ENCODE data around the gene RNF32.

Gene RNF32

DNA sequence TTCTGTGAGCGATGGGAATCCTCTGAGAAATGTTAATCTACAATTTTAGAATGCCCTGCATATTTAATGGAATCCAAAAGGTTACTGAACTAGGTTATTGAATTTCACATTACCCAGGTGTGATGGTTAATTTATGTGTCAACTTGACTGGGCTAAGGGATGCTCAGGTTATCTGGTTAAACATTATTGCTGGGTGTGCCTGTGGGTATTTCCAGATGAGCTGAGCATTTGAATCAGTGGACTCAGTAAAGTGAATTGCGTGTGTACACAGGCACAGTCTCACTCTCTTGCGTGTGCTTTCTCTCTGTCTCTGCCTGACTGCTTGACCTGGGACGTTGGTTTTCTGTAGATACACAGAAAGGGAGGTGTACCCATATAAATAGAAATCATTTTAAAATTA, 21.7 kb downstream of the RNF32 start:
- TF ChIP-seq, protein P1, sequence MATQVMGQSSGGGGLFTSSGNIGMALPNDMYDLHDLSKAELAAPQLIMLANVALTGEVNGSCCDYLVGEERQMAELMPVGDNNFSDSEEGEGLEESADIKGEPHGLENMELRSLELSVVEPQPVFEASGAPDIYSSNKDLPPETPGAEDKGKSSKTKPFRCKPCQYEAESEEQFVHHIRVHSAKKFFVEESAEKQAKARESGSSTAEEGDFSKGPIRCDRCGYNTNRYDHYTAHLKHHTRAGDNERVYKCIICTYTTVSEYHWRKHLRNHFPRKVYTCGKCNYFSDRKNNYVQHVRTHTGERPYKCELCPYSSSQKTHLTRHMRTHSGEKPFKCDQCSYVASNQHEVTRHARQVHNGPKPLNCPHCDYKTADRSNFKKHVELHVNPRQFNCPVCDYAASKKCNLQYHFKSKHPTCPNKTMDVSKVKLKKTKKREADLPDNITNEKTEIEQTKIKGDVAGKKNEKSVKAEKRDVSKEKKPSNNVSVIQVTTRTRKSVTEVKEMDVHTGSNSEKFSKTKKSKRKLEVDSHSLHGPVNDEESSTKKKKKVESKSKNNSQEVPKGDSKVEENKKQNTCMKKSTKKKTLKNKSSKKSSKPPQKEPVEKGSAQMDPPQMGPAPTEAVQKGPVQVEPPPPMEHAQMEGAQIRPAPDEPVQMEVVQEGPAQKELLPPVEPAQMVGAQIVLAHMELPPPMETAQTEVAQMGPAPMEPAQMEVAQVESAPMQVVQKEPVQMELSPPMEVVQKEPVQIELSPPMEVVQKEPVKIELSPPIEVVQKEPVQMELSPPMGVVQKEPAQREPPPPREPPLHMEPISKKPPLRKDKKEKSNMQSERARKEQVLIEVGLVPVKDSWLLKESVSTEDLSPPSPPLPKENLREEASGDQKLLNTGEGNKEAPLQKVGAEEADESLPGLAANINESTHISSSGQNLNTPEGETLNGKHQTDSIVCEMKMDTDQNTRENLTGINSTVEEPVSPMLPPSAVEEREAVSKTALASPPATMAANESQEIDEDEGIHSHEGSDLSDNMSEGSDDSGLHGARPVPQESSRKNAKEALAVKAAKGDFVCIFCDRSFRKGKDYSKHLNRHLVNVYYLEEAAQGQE (IDR thresholded peaks at IDR 0.05; ENCODE audit: insufficient read depth in 1 of 2, low read depth in 2 of 2, low read length in 2 of 2) = no peak
- TF ChIP-seq FOXP2 (optimal IDR thresholded peaks at IDR 0.05; ENCODE audit: borderline replicate concordance, extremely low read depth, extremely low read length, insufficient read depth) (no peak), SIN3A (IDR thresholded peaks at IDR 0.05; ENCODE audit: borderline replicate concordance, insufficient read depth, low read length) (no peak), POLR2AphosphoS5 (IDR thresholded peaks at IDR 0.05; ENCODE audit: low read depth, low read length) (no peak), TAF1 (IDR thresholded peaks at IDR 0.05; ENCODE audit: borderline replicate concordance, insufficient read depth, low read length) (no peak)

DNA sequence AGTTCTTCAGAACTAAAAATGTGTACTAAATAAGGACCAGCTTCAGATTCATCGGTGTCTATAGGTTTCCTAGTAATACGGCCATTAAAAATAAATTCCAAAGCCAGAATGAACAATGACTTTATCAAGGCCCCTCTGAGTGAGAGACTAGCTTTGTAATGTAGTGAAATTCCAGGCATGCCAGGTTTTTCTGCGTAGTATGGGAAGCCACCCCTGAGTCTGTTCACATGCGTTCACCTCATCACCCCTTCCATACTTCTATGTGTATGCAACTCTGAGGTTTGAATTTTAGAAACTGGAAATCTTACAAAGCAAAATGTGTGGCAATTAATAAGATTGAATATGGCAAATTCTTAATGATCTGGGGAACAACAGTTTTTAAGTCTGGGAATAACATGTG, 24.5 kb downstream of the RNF32 start:
- TF ChIP-seq, protein P1 (IDR thresholded peaks at IDR 0.05; ENCODE audit: insufficient read depth in 1 of 2, low read depth in 2 of 2, low read length in 2 of 2) = no peak
- TF ChIP-seq SIN3A (IDR thresholded peaks at IDR 0.05; ENCODE audit: borderline replicate concordance, insufficient read depth, low read length) = no peak
- TF ChIP-seq POLR2AphosphoS5 (IDR thresholded peaks at IDR 0.05; ENCODE audit: low read depth, low read length) = no peak
- no peak for TF ChIP-seq TAF1 (IDR thresholded peaks at IDR 0.05; ENCODE audit: borderline replicate concordance, insufficient read depth, low read length)
- TF ChIP-seq FOXP2 (optimal IDR thresholded peaks at IDR 0.05; ENCODE audit: borderline replicate concordance, extremely low read depth, extremely low read length, insufficient read depth) = no peak

DNA sequence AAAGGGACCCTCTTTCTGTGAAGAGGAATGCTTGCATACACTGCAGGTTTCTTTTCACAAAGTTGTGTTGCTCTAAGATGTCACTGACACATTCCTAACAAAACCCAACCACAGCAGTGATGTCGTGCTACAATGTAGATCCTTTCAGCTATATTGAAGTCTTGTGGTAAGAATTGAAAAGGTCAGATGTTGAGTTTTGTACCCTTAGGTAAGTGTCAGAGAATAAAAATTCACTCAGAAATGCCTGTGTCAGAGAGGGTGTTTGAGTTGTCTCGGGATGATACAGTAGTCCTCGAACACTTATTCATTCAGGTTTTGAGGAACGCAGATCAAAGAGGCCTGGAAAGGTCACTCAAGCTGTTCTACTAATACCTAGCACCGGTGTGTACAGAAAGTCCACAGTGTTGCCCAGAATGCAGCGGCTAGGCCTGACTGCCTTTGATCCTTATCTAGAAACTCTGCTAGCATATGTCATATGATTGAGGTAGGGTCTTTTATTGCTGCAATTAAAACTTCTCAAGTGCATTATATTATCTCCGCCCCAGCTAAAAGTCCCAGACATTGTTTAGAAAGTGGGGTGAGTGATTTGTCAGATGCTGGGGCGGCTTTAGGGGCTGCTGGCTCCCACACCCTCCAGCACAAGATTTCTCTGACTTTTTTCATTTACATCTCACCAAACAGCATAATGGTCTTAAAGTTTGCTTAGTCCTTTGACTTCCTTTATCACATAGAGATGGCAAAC, 26.0 kb downstream of the RNF32 start:
- no peak for TF ChIP-seq TAF1 (IDR thresholded peaks at IDR 0.05; ENCODE audit: borderline replicate concordance, insufficient read depth, low read length)
- TF ChIP-seq SIN3A (IDR thresholded peaks at IDR 0.05; ENCODE audit: borderline replicate concordance, insufficient read depth, low read length) = no peak
- no peak for TF ChIP-seq POLR2AphosphoS5 (IDR thresholded peaks at IDR 0.05; ENCODE audit: low read depth, low read length)
- TF ChIP-seq FOXP2 (optimal IDR thresholded peaks at IDR 0.05; ENCODE audit: borderline replicate concordance, extremely low read depth, extremely low read length, insufficient read depth) = no peak
- TF ChIP-seq, protein P1 (IDR thresholded peaks at IDR 0.05; ENCODE audit: insufficient read depth in 1 of 2, low read depth in 2 of 2, low read length in 2 of 2) = no peak

DNA sequence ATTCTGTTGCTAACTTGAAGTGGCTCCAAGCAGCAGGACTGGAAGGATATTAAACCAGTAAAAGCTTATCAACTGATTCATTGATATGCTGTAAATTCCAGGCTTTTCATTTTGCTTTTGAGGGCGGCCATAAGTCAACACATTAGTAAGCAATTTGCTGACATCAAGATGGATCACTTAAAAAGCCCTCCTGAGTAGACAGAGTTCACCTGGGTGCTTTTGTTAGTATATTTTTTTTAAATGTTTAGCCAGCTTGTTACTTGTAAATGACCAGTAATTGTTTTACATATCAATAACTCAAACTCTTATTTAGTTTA, 26.5 kb downstream of the RNF32 start:
- TF ChIP-seq, protein P1 (IDR thresholded peaks at IDR 0.05; ENCODE audit: insufficient read depth in 1 of 2, low read depth in 2 of 2, low read length in 2 of 2) = no peak
- TF ChIP-seq FOXP2 (optimal IDR thresholded peaks at IDR 0.05; ENCODE audit: borderline replicate concordance, extremely low read depth, extremely low read length, insufficient read depth) = no peak
- no peak for TF ChIP-seq POLR2AphosphoS5 (IDR thresholded peaks at IDR 0.05; ENCODE audit: low read depth, low read length)
- no peak for TF ChIP-seq TAF1 (IDR thresholded peaks at IDR 0.05; ENCODE audit: borderline replicate concordance, insufficient read depth, low read length)
- no peak for TF ChIP-seq SIN3A (IDR thresholded peaks at IDR 0.05; ENCODE audit: borderline replicate concordance, insufficient read depth, low read length)

Data from PFSK-1 (cell line).